ENCODE results near the gene PIPOX.

PIPOX gene

GRCh38 chr17:29063992-29064391, 21.1 kb downstream of the PIPOX start:
- Histone ChIP-seq H3K4me3 (replicated peaks; ENCODE audit: insufficient read depth, low read length) (no peak overlapping the region), H3K27ac (replicated peaks) (no peak overlapping the region), H3K27me3 (ENCODE audit: insufficient read depth, poor library complexity, severe bottlenecking) (no peaks in the 10 kb centered on the region)
- DNase-seq (ENCODE audit: low read depth in 1 of 2, low spot score in 1 of 2), result no peak
- TF ChIP-seq CTCF (IDR thresholded peaks at IDR 0.05; ENCODE audit: insufficient read depth, low read length), result no peak
- TF ChIP-seq SPI1 (IDR thresholded peaks at IDR 0.05; ENCODE audit: borderline replicate concordance, low read depth), result peak; percentile 88

- no peaks in the 10 kb centered on the region for H3K27me3 ChIP-seq (ENCODE audit: insufficient read depth, poor library complexity, severe bottlenecking)
- TF ChIP-seq REST (IDR thresholded peaks at IDR 0.05; ENCODE audit: insufficient replicate concordance, low read depth), result no peak
- TF ChIP-seq CTCF (IDR thresholded peaks at IDR 0.05; ENCODE audit: insufficient read depth, low read length), result no peak
- no peak for TF ChIP-seq GABPA (IDR thresholded peaks at IDR 0.05; ENCODE audit: low read depth)
- TF ChIP-seq POLR2AphosphoS5 (IDR thresholded peaks at IDR 0.05; ENCODE audit: low read depth), result no peak
- no peak for TF ChIP-seq SPI1 (IDR thresholded peaks at IDR 0.05; ENCODE audit: borderline replicate concordance, low read depth)
- no peak for DNase-seq (ENCODE audit: low read depth in 1 of 2, low spot score in 1 of 2)
- H3K27ac ChIP-seq (replicated peaks), result no peak overlapping the region
- no peak overlapping the region for H3K4me3 ChIP-seq (replicated peaks; ENCODE audit: insufficient read depth, low read length)
These were observed 23.1 kb downstream of the PIPOX start for GRCh38 chr17:29066047-29066446.

GRCh38 chr17:29066606-29067005, 23.7 kb downstream of the PIPOX start:
- Histone ChIP-seq H3K4me3 (replicated peaks; ENCODE audit: insufficient read depth, low read length) (no peak overlapping the region), H3K27ac (replicated peaks) (no peak overlapping the region), H3K27me3 (ENCODE audit: insufficient read depth, poor library complexity, severe bottlenecking) (no peaks in the 10 kb centered on the region)
- TF ChIP-seq POLR2AphosphoS5 (IDR thresholded peaks at IDR 0.05; ENCODE audit: low read depth) (no peak), GABPA (IDR thresholded peaks at IDR 0.05; ENCODE audit: low read depth) (no peak), CTCF (IDR thresholded peaks at IDR 0.05; ENCODE audit: insufficient read depth, low read length) (no peak), SPI1 (IDR thresholded peaks at IDR 0.05; ENCODE audit: borderline replicate concordance, low read depth) (no peak), REST (IDR thresholded peaks at IDR 0.05; ENCODE audit: insufficient replicate concordance, low read depth) (no peak)
- DNase-seq (ENCODE audit: low read depth in 1 of 2, low spot score in 1 of 2), result no peak

GRCh38 chr17:29068818-29069217, 25.9 kb downstream of the PIPOX start:
- H3K27ac ChIP-seq (replicated peaks), result no peak overlapping the region
- no peaks in the 10 kb centered on the region for H3K27me3 ChIP-seq (ENCODE audit: insufficient read depth, poor library complexity, severe bottlenecking)
- DNase-seq (ENCODE audit: low read depth in 1 of 2, low spot score in 1 of 2), result no peak
- no peak overlapping the region for H3K4me3 ChIP-seq (replicated peaks; ENCODE audit: insufficient read depth, low read length)
- TF ChIP-seq REST (IDR thresholded peaks at IDR 0.05; ENCODE audit: insufficient replicate concordance, low read depth) (no peak), GABPA (IDR thresholded peaks at IDR 0.05; ENCODE audit: low read depth) (no peak), SPI1 (IDR thresholded peaks at IDR 0.05; ENCODE audit: borderline replicate concordance, low read depth) (no peak)

All from HL-60 (cell line).